Suprapubic skin (tissue), 4 donors: ENCODE data around the gene ERLIN1. TPM values are rescaled to one million over a fixed set of nuclear protein-coding genes. Genes with fewer than 3 reads are reported as not detected.

Experiments used
- DNase-seq, 2 donors: peaks; one replicate each; pipeline ENCODE4 v3.0.0-alpha.2; 2019; ENCODE audit warnings: low spot score in 2 of 2
- H3K27ac ChIP-seq: fragments of 200-600 bp; sonication (generic); one replicate; pipeline ENCODE4 v1.5.1; 2019
- H3K27me3 ChIP-seq: fragments of 200-600 bp; sonication (generic); one replicate; pipeline ENCODE4 v1.5.1; 2019
- H3K36me3 ChIP-seq: fragments of 200-600 bp; sonication (generic); one replicate; pipeline ENCODE4 v1.5.1; 2019
- H3K4me1 ChIP-seq: fragments of 200-600 bp; sonication (generic); one replicate; pipeline ENCODE4 v1.5.1; 2019
- H3K4me3 ChIP-seq: fragments of 200-600 bp; sonication (generic); one replicate; pipeline ENCODE4 v1.5.1; 2019; ENCODE audit warnings: mild to moderate bottlenecking
- H3K9me3 ChIP-seq: fragments of 200-600 bp; sonication (generic); one replicate; pipeline ENCODE4 v1.5.1; 2019
- EP300 ChIP-seq: sonication (generic); formaldehyde crosslinking; IDR thresholded peaks from one replicate; pipeline ENCODE4 v1.6.1; 2017; ENCODE audit warnings: antibody characterized with exemption
- POLR2A ChIP-seq, 2 donors: fragments of 450-650 bp; IDR thresholded peaks; one replicate each; pipeline ENCODE4 v1.6.1; 2017; ENCODE audit warnings: antibody characterized with exemption in 2 of 2, mild to moderate bottlenecking in 2 of 2, moderate library complexity in 2 of 2
- POLR2AphosphoS5 ChIP-seq, 3 donors: sonication (generic); formaldehyde crosslinking; IDR thresholded peaks; one replicate each; pipeline ENCODE4 v1.6.1; 2017; ENCODE audit warnings: antibody characterized with exemption in 3 of 3
- WGBS: methylation state at CpG from one replicate; pipeline ENCODE4 v1.1.5; 2018; 5-methylcytosine and 5-hydroxymethylcytosine counted together
- total RNA-seq, 4 donors: library from RNA; depleted of rRNA; stranded (reverse); fragments of >200 nt; gene quantifications; one replicate each; pipeline ENCODE4 v1.1.0, GENCODE V29; 2016
- TF ChIP-seq, protein P1 (sequence below), 2 donors: fragments of 200-600 bp in 1 of 2; fragments of 450-650 bp in 1 of 2; sonication (generic) in 1 of 2; IDR thresholded peaks; one replicate each; pipeline ENCODE4 v1.5.1; 2016 to 2019; ENCODE audit warnings: antibody characterized with exemption in 2 of 2, mild to moderate bottlenecking in 1 of 2, moderate library complexity in 1 of 2

The ERLIN1 gene
- total RNA-seq, 4 donors from 2014 or later: 23.3 to 38.2 (median 27.9) TPM

DNA sequence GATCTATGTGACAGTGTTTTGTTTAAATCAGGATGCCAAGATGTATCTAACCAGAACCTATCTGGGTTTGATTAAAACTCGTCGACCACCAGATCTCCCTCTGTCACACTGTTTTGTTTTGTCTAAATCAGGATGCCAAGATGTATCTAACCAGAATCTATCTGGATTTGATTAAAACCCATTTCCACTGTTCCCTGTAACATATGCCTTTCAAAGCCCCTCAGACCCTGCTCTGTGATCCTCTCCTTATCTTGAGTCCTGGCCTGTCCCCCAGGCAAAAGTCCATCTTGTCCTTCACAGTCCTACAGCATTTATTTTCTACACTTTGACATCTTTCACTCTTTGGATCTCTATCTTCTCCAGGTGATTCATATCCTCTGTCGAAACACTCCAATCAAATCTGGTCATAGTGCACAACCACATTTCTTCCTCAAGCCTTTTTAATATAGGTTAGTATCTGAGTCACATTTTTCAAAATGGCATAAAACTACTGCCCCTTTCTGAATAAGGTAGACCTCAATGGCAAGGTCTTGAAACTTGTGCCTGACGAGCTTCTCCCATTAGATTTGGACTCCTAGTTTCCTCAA, 32.5 kb downstream of the ERLIN1 start:
- no peaks in the 10 kb centered on the region for H3K9me3 ChIP-seq
- no peak for DNase-seq
- TF ChIP-seq EP300 (no peak), POLR2AphosphoS5 (IDR thresholded peaks at IDR 0.05) (no peak), POLR2A (IDR thresholded peaks at IDR 0.05) (no peak)
- TF ChIP-seq, protein P1, sequence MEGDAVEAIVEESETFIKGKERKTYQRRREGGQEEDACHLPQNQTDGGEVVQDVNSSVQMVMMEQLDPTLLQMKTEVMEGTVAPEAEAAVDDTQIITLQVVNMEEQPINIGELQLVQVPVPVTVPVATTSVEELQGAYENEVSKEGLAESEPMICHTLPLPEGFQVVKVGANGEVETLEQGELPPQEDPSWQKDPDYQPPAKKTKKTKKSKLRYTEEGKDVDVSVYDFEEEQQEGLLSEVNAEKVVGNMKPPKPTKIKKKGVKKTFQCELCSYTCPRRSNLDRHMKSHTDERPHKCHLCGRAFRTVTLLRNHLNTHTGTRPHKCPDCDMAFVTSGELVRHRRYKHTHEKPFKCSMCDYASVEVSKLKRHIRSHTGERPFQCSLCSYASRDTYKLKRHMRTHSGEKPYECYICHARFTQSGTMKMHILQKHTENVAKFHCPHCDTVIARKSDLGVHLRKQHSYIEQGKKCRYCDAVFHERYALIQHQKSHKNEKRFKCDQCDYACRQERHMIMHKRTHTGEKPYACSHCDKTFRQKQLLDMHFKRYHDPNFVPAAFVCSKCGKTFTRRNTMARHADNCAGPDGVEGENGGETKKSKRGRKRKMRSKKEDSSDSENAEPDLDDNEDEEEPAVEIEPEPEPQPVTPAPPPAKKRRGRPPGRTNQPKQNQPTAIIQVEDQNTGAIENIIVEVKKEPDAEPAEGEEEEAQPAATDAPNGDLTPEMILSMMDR (IDR thresholded peaks at IDR 0.05): no peak
- no peak overlapping the region for H3K27ac ChIP-seq
- no peaks in the 10 kb centered on the region for H3K4me1 ChIP-seq
- peaks cover 57% of the 10 kb centered on the region for H3K36me3 ChIP-seq
- H3K27me3 ChIP-seq: no peaks in the 10 kb centered on the region
- WGBS: 77% methylated on average over 4 of the region's 4 CpGs
- no peak overlapping the region for H3K4me3 ChIP-seq

DNA sequence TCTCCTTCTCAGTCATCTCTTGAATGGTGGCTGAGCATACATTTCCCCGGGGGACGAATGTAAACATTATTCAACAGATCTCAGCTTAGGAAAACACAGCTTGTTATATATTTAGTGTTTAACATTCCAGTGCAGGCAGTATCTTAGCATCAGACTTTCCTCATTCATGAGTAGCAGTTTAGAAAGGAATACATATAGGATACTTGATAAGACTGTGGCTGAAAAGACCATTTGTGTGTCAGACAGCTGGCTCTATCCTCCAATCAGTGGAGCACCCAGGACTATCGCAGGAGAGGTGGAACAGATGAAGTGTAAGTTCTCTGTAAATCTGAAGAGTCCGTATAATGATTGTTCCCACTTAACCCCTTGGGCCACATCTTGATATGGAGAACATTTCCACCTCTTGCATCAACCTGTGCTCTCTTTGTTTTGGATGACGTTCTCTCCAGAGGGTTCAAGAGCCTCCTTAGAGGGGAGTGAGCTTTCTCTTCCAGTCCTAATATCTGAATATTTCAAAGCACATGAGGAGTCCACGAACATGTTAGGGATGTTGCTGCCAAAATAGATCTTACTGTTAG, 34.0 kb downstream of the ERLIN1 start:
- H3K4me1 ChIP-seq: no peaks in the 10 kb centered on the region
- H3K27ac ChIP-seq: no peak overlapping the region
- H3K27me3 ChIP-seq: no peaks in the 10 kb centered on the region
- TF ChIP-seq, protein P1 (IDR thresholded peaks at IDR 0.05): no peak
- no peak for TF ChIP-seq POLR2AphosphoS5 (IDR thresholded peaks at IDR 0.05)
- TF ChIP-seq EP300: no peak
- no peak for TF ChIP-seq POLR2A (IDR thresholded peaks at IDR 0.05)
- H3K36me3 ChIP-seq: peaks cover 52% of the 10 kb centered on the region
- no peak for DNase-seq
- WGBS: 94% methylated on average over 6 of the region's 6 CpGs
- H3K9me3 ChIP-seq: no peaks in the 10 kb centered on the region
- H3K4me3 ChIP-seq: no peak overlapping the region

DNA sequence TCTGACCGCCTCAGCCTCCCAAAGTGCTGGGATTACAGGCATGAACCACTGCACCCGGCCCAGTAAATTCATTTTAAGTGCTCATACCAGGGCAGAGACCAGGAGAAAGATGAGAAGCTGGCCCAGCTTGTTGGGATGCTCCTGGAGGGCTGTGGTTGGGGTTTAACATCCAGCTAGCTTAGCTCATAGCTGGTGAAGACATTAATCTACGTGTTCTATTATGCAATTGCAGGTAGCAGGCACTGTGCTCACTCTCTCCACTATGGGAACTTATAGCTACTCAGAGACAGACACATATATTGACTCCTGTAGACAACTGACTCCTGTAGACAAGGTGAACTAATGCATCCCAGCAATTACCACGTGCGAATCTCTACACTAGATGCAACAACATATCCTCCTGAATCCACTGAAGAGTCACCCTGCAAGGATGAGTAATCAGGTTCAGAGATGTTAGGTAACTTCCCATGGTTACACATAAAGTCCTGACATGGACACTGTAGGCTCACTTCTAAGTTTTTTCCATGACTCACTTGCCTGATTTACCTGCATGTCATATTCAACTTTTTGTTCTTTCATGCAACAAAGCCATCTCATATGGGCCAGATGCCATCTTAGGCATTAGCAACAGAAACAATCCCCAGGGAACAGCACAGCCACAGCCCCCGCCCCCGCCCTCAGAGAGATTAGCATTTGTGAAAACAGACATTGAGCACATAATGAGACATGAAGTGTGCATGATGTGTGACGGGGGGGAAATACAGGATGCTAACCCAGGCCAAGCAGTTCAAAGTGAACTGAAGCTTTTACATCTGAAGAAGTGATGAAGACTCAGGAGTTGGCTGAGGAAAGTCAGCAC, 37.2 kb downstream of the ERLIN1 start:
- WGBS: 84% methylated on average over 8 of the region's 8 CpGs
- Histone ChIP-seq H3K27me3 (no peaks in the 10 kb centered on the region), H3K4me1 (no peaks in the 10 kb centered on the region), H3K4me3 (no peak overlapping the region), H3K27ac (no peak overlapping the region), H3K36me3 (peaks cover 32% of the 10 kb centered on the region), H3K9me3 (no peaks in the 10 kb centered on the region)
- TF ChIP-seq, protein P1 (IDR thresholded peaks at IDR 0.05): no peak
- no peak for TF ChIP-seq POLR2AphosphoS5 (IDR thresholded peaks at IDR 0.05)
- no peak for TF ChIP-seq EP300
- TF ChIP-seq POLR2A (IDR thresholded peaks at IDR 0.05): no peak
- DNase-seq: no peak

DNA sequence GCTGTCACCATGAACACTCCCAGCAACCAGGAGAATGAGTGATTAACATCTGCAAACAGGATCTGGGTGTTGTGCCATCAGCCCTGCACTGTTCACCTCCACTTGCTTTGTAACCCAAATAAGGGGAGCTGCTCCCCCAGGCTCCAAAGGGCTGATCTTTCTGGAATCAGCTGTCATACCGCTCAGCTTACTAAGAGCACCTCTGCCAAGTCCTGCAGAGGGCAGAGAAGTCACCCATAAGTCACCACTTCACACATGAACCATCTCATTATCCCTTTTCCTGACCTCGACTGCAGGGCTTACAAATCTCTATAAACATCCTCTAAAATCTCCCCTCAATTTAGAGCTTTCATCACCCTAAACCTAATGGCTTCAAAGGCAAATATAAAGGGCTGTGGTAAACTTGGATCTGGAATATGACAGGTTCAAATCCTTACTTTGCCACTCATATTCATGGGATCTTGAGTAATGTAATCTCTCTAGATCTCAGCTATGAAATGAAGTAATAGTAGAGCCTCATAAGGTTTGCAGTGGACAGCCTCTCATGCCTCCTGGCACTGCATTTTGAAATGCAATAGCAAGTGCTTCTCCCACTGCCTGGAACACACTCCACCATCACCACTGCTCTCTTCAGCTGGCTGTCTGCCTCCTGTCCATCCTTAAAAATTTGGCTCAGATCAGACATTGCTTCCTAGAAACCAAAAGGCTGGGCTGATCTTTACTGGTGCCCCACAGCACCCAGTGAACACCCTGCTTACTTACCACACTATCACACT, 38.8 kb downstream of the ERLIN1 start:
- TF ChIP-seq POLR2A (IDR thresholded peaks at IDR 0.05): no peak
- TF ChIP-seq EP300: no peak
- Histone ChIP-seq H3K36me3 (peaks cover 17% of the 10 kb centered on the region), H3K27me3 (no peaks in the 10 kb centered on the region), H3K27ac (no peak overlapping the region), H3K4me1 (no peaks in the 10 kb centered on the region), H3K4me3 (no peak overlapping the region), H3K9me3 (no peaks in the 10 kb centered on the region)
- 19% methylated on average over 2 of the region's 2 CpGs for WGBS
- DNase-seq: no peak

DNA sequence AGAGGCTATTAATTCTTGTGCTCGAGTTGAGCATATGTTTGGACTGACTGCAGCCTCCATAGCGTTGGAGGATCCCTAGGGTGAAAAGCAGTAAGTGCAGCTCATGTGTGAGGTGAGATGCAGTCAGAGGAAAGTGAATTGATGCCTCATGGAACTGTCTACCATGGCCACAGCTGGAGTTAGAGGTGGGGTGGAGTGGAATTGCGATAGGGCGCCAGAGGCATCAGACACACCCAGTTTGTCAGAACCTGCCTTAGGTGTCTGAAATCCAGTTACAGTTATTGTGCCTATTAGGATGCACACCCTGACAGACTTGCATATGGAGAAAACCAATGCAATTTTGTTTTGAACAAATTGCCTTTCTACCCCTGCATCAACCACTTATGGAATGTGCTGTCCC, 39.4 kb downstream of the ERLIN1 start:
- 66% methylated on average over 4 of the region's 4 CpGs for WGBS
- no peaks in the 10 kb centered on the region for H3K27me3 ChIP-seq
- H3K27ac ChIP-seq: no peak overlapping the region
- H3K36me3 ChIP-seq: peaks cover 10% of the 10 kb centered on the region
- H3K4me3 ChIP-seq: no peak overlapping the region
- TF ChIP-seq, protein P1 (IDR thresholded peaks at IDR 0.05): no peak
- no peaks in the 10 kb centered on the region for H3K9me3 ChIP-seq
- H3K4me1 ChIP-seq: no peaks in the 10 kb centered on the region
- no peak for DNase-seq
